Stomach (tissue), 4 donors: ENCODE measurements around the gene AP2A1.

ENCODE experiments used
- POLR2A ChIP-seq, 4 donors: fragments of 450-650 bp; IDR thresholded peaks; one replicate each; pipeline ENCODE4 v1.6.1; 2016; ENCODE audit warnings: antibody characterized with exemption in 4 of 4, control low read depth in 2 of 4, mild to moderate bottlenecking in 1 of 4, moderate library complexity in 1 of 4
- POLR2AphosphoS5 ChIP-seq, 3 donors: sonication (generic); formaldehyde crosslinking; IDR thresholded peaks; one replicate each; pipeline ENCODE4 v1.6.1; 2016; ENCODE audit warnings: antibody characterized with exemption in 3 of 3
- TF ChIP-seq, protein P1 (sequence below), 7 experiments: fragments of 450-650 bp in 4 of 7; fragments of 200-600 bp in 3 of 7; sonication (generic) in 3 of 7; IDR thresholded peaks; one replicate each; pipeline ENCODE4 v1.5.1; 2016 to 2019; ENCODE audit warnings: antibody characterized with exemption in 7 of 7, control low read depth in 2 of 7, mild to moderate bottlenecking in 1 of 7

GRCh38 chr19:49791776-49792445 lies 25.1 kb downstream of the AP2A1 start:
- TF ChIP-seq, protein P1, sequence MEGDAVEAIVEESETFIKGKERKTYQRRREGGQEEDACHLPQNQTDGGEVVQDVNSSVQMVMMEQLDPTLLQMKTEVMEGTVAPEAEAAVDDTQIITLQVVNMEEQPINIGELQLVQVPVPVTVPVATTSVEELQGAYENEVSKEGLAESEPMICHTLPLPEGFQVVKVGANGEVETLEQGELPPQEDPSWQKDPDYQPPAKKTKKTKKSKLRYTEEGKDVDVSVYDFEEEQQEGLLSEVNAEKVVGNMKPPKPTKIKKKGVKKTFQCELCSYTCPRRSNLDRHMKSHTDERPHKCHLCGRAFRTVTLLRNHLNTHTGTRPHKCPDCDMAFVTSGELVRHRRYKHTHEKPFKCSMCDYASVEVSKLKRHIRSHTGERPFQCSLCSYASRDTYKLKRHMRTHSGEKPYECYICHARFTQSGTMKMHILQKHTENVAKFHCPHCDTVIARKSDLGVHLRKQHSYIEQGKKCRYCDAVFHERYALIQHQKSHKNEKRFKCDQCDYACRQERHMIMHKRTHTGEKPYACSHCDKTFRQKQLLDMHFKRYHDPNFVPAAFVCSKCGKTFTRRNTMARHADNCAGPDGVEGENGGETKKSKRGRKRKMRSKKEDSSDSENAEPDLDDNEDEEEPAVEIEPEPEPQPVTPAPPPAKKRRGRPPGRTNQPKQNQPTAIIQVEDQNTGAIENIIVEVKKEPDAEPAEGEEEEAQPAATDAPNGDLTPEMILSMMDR (IDR thresholded peaks at IDR 0.05) = no peak
- TF ChIP-seq POLR2A (IDR thresholded peaks at IDR 0.05) = no peak
- TF ChIP-seq POLR2AphosphoS5 (IDR thresholded peaks at IDR 0.05) = no peak
